Testis (tissue), 2 donors: Measurements from ENCODE around the gene FAM222A.

Experiments
- POLR2A ChIP-seq: fragments of 450-650 bp; IDR thresholded peaks from one replicate; pipeline ENCODE4 v1.6.1; 2017; ENCODE audit warnings: antibody characterized with exemption, mild to moderate bottlenecking, moderate library complexity
- TF ChIP-seq, protein P1 (sequence below), 3 experiments: fragments of 450-650 bp in 2 of 3; fragments of 200-600 bp in 1 of 3; sonication (generic) in 1 of 3; IDR thresholded peaks; one replicate each; pipeline ENCODE4 v1.5.1; 2016 to 2019; ENCODE audit warnings: antibody characterized with exemption in 3 of 3, mild to moderate bottlenecking in 2 of 3, moderate library complexity in 1 of 3

DNA sequence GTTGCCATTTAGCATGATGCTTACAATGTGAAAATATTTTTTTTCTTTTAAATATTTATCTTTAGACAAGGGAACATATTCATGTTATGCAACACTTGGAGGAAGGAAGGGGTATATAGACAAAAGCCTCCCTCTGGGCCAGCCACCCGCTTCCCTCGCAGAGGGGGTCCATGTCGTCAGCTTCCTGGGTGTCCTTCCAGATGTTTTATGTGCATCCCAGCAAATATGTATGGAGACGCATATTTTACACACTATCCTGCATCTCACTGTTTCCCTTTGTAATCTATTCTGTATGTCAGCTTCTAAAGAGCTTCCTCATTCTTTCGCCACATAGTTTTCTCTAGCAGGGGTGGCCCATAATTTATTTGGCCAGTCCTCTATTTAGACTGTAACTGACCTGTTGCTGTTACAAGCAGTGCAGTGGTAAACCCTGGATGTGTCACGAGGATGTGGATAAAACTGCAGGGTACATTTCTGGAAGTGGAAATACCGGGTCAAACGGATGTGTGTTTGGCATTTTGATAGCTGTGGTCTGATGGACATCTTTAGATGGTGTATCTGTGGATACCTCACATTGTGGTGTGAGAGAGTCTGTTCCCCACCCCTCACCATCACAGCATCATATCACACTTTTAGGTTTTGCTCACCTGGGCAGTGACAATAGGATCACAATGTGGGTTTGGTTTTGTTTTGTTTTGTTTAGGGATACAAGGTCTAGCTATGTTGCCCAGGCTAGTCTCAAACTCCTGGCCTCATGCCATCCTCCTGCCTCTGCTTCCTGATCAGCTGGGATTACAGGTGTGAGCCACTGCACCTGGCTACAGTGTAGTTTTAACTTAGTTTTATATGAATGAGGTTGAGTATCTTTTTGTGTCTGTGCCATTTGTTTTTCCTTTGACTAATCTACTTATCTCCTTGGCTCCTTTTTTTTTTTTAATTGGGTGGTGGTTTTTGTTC, 31.6 kb downstream of the FAM222A start:
- no peak for TF ChIP-seq POLR2A
- TF ChIP-seq, protein P1, sequence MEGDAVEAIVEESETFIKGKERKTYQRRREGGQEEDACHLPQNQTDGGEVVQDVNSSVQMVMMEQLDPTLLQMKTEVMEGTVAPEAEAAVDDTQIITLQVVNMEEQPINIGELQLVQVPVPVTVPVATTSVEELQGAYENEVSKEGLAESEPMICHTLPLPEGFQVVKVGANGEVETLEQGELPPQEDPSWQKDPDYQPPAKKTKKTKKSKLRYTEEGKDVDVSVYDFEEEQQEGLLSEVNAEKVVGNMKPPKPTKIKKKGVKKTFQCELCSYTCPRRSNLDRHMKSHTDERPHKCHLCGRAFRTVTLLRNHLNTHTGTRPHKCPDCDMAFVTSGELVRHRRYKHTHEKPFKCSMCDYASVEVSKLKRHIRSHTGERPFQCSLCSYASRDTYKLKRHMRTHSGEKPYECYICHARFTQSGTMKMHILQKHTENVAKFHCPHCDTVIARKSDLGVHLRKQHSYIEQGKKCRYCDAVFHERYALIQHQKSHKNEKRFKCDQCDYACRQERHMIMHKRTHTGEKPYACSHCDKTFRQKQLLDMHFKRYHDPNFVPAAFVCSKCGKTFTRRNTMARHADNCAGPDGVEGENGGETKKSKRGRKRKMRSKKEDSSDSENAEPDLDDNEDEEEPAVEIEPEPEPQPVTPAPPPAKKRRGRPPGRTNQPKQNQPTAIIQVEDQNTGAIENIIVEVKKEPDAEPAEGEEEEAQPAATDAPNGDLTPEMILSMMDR (IDR thresholded peaks at IDR 0.05), result no peak
